ENCODE measurements around the gene ATP2B3.

ATP2B3 gene

DNA sequence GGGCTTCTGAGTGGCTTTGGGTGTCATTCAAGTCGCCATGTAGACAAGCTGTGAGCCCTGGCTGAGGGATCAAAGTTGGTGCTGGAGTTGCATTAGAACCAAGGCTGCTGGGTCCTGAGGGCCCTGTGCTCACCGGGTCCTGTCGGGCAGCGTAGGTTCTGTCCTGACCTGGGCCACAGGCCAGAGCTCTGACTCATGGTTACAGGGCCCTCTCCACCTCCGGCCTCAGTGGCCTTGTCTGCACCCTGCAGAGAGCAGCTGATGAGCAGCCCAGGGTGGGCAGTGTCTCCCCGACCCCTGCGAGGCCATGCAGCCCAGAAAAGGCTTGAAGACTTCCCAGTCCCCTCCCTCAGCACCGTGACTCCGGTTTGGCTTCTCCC is 22.5 kb downstream of the ATP2B3 start:
- H3K4me1 ChIP-seq (ENCODE audit: control insufficient read depth, insufficient read depth, low read length) = no peaks in the 10 kb centered on the region

DNA sequence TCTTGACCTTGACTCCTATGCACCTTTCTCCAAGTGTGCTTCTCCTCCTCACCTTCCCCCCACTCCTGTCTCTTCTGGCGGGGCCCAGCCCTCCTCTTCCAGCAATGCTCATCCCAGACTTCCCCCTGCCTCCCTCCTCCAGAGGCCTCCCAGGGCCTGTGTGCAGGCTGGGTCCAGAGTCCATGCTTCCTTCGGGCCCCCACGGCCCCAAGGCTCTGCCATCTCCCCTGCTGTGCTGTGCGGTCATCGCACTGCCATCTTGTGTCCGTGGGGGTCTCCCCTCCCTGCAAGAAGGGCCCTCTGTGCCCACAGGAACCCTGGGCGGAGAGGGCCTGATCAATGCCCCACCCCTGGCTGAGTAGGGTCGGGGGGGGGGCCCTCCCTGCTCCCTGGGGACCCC is 27.3 kb downstream of the ATP2B3 start:
- Histone ChIP-seq H3K4me3 (ENCODE audit: low read length) (no peak overlapping the region), H3K36me3 (ENCODE audit: insufficient read depth, low read length) (no peaks in the 10 kb centered on the region), H3K27me3 (ENCODE audit: control insufficient read depth, insufficient read depth, low read length) (no peaks in the 10 kb centered on the region), H3K9ac (ENCODE audit: low read depth, low read length) (no peak overlapping the region), H3K9me3 (replicated peaks; ENCODE audit: low read length) (no peaks in the 10 kb centered on the region), H3K4me1 (ENCODE audit: control insufficient read depth, insufficient read depth, low read length) (no peaks in the 10 kb centered on the region), H3K4me2 (ENCODE audit: low read length) (no peak overlapping the region)

More for the DNA sequence above, 22.5 kb downstream of the ATP2B3 start:
- Histone ChIP-seq H3K4me2 (ENCODE audit: low read length) (no peak overlapping the region), H3K36me3 (ENCODE audit: insufficient read depth, low read length) (no peaks in the 10 kb centered on the region), H3K9me3 (replicated peaks; ENCODE audit: low read length) (no peaks in the 10 kb centered on the region), H3K4me3 (ENCODE audit: low read length) (no peak overlapping the region), H3K9ac (ENCODE audit: low read depth, low read length) (no peak overlapping the region), H3K27me3 (ENCODE audit: control insufficient read depth, insufficient read depth, low read length) (peaks cover 10% of the 10 kb centered on the region)

DNA sequence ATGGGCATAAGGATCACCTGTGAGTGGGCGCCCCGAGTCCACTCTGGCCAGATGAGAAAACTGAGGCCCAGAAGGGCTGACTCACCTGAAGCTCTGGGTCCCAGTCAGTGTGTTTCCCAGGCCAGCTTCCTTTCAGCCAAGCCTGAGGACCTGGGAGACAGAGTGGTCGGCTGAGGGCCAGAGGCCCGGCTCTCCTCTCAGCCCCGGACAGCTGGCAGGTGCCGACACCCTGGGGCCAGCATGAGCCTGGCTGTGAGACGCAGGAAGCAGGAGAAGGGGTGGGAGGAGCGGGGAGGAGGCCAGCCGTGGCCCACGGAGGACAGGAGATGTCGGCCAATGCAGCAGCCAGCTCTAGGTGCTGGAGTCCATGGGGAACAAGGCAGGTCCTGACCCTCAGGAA is 28.9 kb downstream of the ATP2B3 start:
- H3K9me3 ChIP-seq (replicated peaks; ENCODE audit: low read length) = no peaks in the 10 kb centered on the region
- H3K27me3 ChIP-seq (ENCODE audit: control insufficient read depth, insufficient read depth, low read length) = peaks cover 6% of the 10 kb centered on the region

DNA sequence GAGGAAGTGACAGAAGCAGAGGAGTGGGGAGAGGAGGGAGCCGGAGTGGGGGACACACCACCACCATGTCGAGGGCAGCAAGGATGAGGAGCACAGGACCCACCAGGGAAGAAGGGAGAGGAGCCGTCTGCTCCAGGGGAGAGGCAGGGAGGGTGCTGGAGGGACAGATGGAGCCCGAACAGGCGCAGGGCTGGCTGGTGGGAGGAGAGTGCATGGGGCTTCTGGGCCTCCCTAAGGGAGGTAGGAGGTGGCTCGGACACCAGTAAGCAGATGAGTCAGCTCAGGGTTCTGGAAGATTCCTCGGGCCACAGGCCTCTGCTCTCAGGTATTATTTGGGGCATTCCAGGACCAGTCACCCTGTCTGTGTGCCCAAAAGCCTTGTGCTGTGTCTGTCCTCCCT is 29.8 kb downstream of the ATP2B3 start:
- Histone ChIP-seq H3K4me1 (ENCODE audit: control insufficient read depth, insufficient read depth, low read length) (no peaks in the 10 kb centered on the region), H3K4me3 (ENCODE audit: low read length) (no peak overlapping the region), H3K27me3 (ENCODE audit: control insufficient read depth, insufficient read depth, low read length) (peaks cover 6% of the 10 kb centered on the region), H3K36me3 (ENCODE audit: insufficient read depth, low read length) (no peaks in the 10 kb centered on the region), H3K9me3 (replicated peaks; ENCODE audit: low read length) (no peaks in the 10 kb centered on the region), H3K9ac (ENCODE audit: low read depth, low read length) (no peak overlapping the region), H3K4me2 (ENCODE audit: low read length) (no peak overlapping the region)

More for the DNA sequence above, 28.9 kb downstream of the ATP2B3 start:
- no peak overlapping the region for H3K4me2 ChIP-seq (ENCODE audit: low read length)
- no peak overlapping the region for H3K9ac ChIP-seq (ENCODE audit: low read depth, low read length)
- no peaks in the 10 kb centered on the region for H3K36me3 ChIP-seq (ENCODE audit: insufficient read depth, low read length)
- no peak overlapping the region for H3K4me3 ChIP-seq (ENCODE audit: low read length)
- no peaks in the 10 kb centered on the region for H3K4me1 ChIP-seq (ENCODE audit: control insufficient read depth, insufficient read depth, low read length)

DNA sequence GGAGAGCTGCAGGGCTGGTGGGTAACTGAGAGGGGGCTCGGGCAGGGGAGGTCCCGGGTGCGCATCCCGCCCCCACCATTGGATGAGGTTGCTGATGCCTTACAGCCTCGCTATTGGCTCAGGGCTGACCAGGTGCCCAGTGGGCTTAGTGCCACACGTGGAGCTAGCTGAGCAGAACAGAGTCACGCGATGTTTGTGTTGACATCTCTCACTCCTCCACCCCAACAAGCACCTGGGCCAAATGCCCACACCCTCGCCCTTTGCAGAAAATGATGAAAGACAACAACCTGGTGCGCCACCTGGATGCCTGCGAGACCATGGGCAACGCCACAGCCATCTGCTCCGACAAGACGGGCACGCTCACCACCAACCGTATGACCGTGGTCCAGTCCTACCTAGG is 31.8 kb downstream of the ATP2B3 start:
- H3K4me2 ChIP-seq (ENCODE audit: low read length) = no peak overlapping the region
- peaks cover 6% of the 10 kb centered on the region for H3K27me3 ChIP-seq (ENCODE audit: control insufficient read depth, insufficient read depth, low read length)
- H3K4me1 ChIP-seq (ENCODE audit: control insufficient read depth, insufficient read depth, low read length) = no peaks in the 10 kb centered on the region
- no peak overlapping the region for H3K9ac ChIP-seq (ENCODE audit: low read depth, low read length)
- no peaks in the 10 kb centered on the region for H3K9me3 ChIP-seq (replicated peaks; ENCODE audit: low read length)
- H3K36me3 ChIP-seq (ENCODE audit: insufficient read depth, low read length) = no peaks in the 10 kb centered on the region
- H3K4me3 ChIP-seq (ENCODE audit: low read length) = no peak overlapping the region

DNA sequence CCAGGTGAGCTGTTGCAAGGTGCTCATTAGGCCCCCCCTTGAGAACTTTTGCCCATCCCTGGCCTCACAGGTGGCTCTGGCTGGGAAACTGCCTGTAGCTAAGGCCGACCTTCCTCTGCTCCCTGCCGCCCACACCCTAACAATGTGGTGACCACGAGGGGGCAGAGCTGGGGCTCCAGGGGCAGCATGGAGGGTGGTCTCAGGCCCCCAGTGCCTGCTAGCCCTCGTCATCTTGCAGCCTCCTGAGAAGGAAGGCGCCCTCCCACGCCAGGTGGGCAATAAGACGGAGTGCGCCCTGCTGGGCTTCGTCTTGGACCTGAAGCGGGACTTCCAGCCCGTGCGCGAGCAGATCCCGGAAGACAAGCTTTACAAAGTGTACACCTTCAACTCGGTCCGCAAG is 32.4 kb downstream of the ATP2B3 start:
- Histone ChIP-seq H3K4me3 (ENCODE audit: low read length) (no peak overlapping the region), H3K4me1 (ENCODE audit: control insufficient read depth, insufficient read depth, low read length) (no peaks in the 10 kb centered on the region), H3K9me3 (replicated peaks; ENCODE audit: low read length) (no peaks in the 10 kb centered on the region), H3K4me2 (ENCODE audit: low read length) (no peak overlapping the region), H3K27me3 (ENCODE audit: control insufficient read depth, insufficient read depth, low read length) (peaks cover 6% of the 10 kb centered on the region), H3K9ac (ENCODE audit: low read depth, low read length) (no peak overlapping the region), H3K36me3 (ENCODE audit: insufficient read depth, low read length) (no peaks in the 10 kb centered on the region)

DNA sequence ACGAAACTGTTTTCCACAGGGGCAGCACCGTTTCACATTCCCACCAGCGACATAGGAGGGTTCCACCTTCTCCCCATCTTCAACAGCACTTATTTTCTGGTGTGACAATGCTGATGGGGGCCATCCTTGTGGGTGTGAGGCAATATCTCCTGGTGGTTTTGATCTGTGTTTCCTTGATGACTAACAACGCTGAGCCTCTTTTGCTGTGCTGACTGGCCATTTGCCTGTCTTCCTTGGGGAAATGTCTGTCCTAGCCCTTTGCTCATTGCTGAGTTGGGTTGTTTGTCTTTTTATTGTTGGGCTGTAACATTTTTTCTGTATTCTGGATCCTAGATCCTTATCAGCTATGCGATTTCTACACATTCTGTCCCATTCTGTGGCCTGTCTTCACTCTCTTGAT is 33.7 kb downstream of the ATP2B3 start:
- Histone ChIP-seq H3K4me2 (ENCODE audit: low read length) (no peak overlapping the region), H3K36me3 (ENCODE audit: insufficient read depth, low read length) (no peaks in the 10 kb centered on the region), H3K27me3 (ENCODE audit: control insufficient read depth, insufficient read depth, low read length) (peaks cover 15% of the 10 kb centered on the region)

DNA sequence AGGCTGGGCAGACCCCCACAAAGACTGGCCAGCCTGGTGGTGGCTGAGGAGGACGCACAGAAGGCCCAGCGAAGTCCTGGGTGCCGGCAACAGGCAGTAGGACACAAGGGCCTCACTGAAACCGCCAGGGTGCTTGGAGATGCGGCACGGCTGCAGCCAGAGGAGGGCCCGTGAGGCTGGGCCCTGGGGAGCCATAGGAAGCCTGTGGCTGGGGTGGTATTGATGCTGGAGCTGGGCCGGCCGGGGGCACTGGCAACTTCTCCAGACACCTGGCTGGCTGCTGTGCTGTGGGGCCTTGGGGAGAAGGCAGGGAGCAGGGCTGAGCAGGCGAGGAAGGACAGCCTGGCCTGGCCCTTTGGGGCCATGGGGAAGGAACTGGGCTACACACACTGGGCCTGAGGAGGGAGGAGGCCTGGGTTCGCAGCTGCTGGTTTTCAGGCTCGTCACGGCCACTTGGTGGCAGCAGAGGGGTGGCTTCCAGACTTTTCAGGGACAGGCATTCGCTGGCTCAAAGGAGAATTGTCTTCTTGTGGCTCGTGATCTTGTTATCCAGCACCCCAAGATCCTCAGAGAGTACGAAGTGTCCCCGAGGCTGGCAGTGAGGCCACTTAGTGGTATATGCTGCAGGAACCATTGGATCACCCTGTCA is 37.2 kb downstream of the ATP2B3 start:
- no peaks in the 10 kb centered on the region for H3K36me3 ChIP-seq (ENCODE audit: insufficient read depth, low read length)
- peaks cover 17% of the 10 kb centered on the region for H3K27me3 ChIP-seq (ENCODE audit: control insufficient read depth, insufficient read depth, low read length)

More for the DNA sequence above, 33.7 kb downstream of the ATP2B3 start:
- Histone ChIP-seq H3K9me3 (replicated peaks; ENCODE audit: low read length) (no peaks in the 10 kb centered on the region), H3K4me3 (ENCODE audit: low read length) (no peak overlapping the region), H3K9ac (ENCODE audit: low read depth, low read length) (no peak overlapping the region), H3K4me1 (ENCODE audit: control insufficient read depth, insufficient read depth, low read length) (no peaks in the 10 kb centered on the region)

DNA sequence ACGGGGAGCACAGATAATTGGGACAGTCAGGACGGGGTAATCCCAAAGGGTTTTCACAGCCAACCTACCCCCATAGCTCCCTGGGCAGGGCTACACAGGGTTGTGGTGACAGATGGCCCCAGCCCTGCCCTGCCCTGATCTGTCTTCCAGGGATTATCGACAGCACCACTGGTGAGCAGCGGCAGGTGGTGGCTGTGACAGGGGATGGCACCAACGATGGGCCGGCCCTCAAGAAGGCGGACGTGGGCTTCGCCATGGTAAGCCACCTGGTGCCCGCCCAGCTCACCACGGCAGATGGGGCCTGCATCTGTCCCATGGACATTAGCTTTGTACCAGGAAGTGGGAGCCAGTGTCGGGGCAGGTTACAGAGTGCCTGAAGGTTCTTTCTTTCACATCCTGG is 39.3 kb downstream of the ATP2B3 start:
- Histone ChIP-seq H3K9ac (ENCODE audit: low read depth, low read length) (no peak overlapping the region), H3K36me3 (ENCODE audit: insufficient read depth, low read length) (no peaks in the 10 kb centered on the region), H3K27me3 (ENCODE audit: control insufficient read depth, insufficient read depth, low read length) (peaks cover 11% of the 10 kb centered on the region), H3K9me3 (replicated peaks; ENCODE audit: low read length) (no peaks in the 10 kb centered on the region), H3K4me2 (ENCODE audit: low read length) (no peak overlapping the region), H3K4me1 (ENCODE audit: control insufficient read depth, insufficient read depth, low read length) (no peaks in the 10 kb centered on the region), H3K4me3 (ENCODE audit: low read length) (no peak overlapping the region)

More for the DNA sequence above, 37.2 kb downstream of the ATP2B3 start:
- Histone ChIP-seq H3K9me3 (replicated peaks; ENCODE audit: low read length) (no peaks in the 10 kb centered on the region), H3K4me2 (ENCODE audit: low read length) (no peak overlapping the region), H3K9ac (ENCODE audit: low read depth, low read length) (no peak overlapping the region), H3K4me3 (ENCODE audit: low read length) (no peak overlapping the region), H3K4me1 (ENCODE audit: control insufficient read depth, insufficient read depth, low read length) (no peaks in the 10 kb centered on the region)

DNA sequence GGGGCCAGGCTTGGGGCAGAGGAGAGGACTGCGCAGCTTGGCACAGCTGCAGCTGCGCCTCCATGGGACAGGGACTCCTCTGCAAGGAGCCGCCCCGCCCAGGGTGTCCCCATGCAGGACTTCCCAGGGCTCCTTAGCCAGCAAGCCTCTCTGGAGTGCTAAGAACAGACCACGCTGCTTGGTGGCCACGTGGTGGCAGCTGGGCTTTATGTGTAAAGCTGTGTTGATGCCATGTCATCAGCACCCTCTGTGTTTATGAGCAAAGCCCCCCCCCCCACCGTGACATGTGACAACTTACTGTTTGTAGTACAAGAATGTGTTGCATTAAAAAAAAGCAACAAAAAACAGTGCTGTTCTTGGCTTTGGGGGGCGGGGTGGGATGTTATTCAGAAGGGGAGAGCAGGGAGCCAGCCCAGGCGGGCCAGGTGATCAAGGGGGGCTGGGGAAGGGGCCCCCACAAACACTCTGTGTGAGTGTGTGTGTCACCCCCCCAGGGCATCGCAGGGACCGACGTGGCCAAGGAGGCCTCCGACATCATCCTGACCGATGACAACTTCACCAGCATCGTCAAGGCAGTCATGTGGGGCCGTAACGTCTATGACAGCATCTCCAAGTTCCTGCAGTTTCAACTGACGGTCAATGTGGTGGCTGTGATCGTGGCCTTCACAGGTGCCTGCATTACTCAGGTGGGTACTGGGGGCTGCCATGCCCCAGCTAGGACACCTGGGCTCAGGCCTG is 40.3 kb downstream of the ATP2B3 start:
- no peak overlapping the region for H3K9ac ChIP-seq (ENCODE audit: low read depth, low read length)
- no peaks in the 10 kb centered on the region for H3K36me3 ChIP-seq (ENCODE audit: insufficient read depth, low read length)
- no peaks in the 10 kb centered on the region for H3K9me3 ChIP-seq (replicated peaks; ENCODE audit: low read length)
- peaks cover 11% of the 10 kb centered on the region for H3K27me3 ChIP-seq (ENCODE audit: control insufficient read depth, insufficient read depth, low read length)
- no peak overlapping the region for H3K4me3 ChIP-seq (ENCODE audit: low read length)
- no peaks in the 10 kb centered on the region for H3K4me1 ChIP-seq (ENCODE audit: control insufficient read depth, insufficient read depth, low read length)
- no peak overlapping the region for H3K4me2 ChIP-seq (ENCODE audit: low read length)

DNA sequence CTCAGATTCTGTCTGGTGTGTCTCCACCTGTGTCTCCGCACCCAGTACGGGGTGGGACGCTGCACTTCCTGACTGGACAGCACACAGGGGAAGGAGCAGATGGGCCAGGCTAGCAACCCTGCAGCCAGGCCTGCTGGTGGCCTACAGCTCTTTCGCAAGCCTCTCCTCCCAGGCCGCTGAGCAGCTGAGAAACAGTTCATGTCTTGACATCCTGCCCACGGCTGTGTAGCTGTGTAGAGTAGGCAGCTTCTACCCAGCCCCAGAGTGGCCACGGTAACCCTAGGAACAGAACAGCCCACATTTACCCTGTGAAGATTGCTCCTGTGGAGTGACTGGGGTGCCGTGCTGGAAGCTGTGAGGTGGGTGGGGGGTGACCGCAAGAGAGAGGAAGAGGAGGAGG is 42.6 kb downstream of the ATP2B3 start:
- H3K4me3 ChIP-seq (ENCODE audit: low read length) = no peak overlapping the region
- H3K27me3 ChIP-seq (ENCODE audit: control insufficient read depth, insufficient read depth, low read length) = peaks cover 25% of the 10 kb centered on the region
- H3K4me1 ChIP-seq (ENCODE audit: control insufficient read depth, insufficient read depth, low read length) = no peaks in the 10 kb centered on the region
- no peak overlapping the region for H3K9ac ChIP-seq (ENCODE audit: low read depth, low read length)
- H3K9me3 ChIP-seq (replicated peaks; ENCODE audit: low read length) = no peaks in the 10 kb centered on the region
- H3K36me3 ChIP-seq (ENCODE audit: insufficient read depth, low read length) = no peaks in the 10 kb centered on the region
- no peak overlapping the region for H3K4me2 ChIP-seq (ENCODE audit: low read length)

DNA sequence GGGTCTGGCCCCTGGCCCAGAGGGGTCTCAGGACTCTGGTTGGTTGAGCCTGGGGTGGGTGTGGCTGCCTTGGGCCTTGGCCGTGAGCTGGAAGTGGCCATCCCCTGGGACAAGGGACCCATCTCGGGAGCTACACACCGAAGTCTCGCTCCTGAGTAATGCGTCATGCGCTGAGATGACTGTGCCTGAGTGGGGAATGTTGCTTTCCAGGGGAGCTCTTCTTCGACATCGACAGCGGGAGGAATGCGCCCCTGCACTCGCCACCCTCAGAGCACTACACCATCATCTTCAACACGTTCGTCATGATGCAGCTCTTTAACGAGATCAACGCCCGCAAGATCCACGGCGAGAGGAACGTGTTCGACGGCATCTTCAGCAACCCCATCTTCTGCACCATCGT is 43.0 kb downstream of the ATP2B3 start:
- Histone ChIP-seq H3K9ac (ENCODE audit: low read depth, low read length) (no peak overlapping the region), H3K9me3 (replicated peaks; ENCODE audit: low read length) (no peaks in the 10 kb centered on the region)

More for the DNA sequence above, 43.0 kb downstream of the ATP2B3 start:
- Histone ChIP-seq H3K4me3 (ENCODE audit: low read length) (no peak overlapping the region), H3K27me3 (ENCODE audit: control insufficient read depth, insufficient read depth, low read length) (peaks cover 25% of the 10 kb centered on the region), H3K4me1 (ENCODE audit: control insufficient read depth, insufficient read depth, low read length) (no peaks in the 10 kb centered on the region), H3K36me3 (ENCODE audit: insufficient read depth, low read length) (no peaks in the 10 kb centered on the region), H3K4me2 (ENCODE audit: low read length) (no peak overlapping the region)
